SU-DHL-6 (cell line): ENCODE measurements around the gene FKBP2.

ENCODE experiments used
- H2AFZ ChIP-seq: fragments of 200-600 bp; sonication (generic); 2 replicates; pipeline ENCODE4 v1.6.1; 2014; ENCODE audit warnings: low read depth, mild to moderate bottlenecking, moderate library complexity, mixed read lengths, antibody characterized with exemption, low read length; ENCODE audit not compliant: severe bottlenecking
- H3F3A ChIP-seq: fragments of 200-600 bp; shearing (Covaris generic); 2 replicates; pipeline ENCODE4 v1.6.0; 2016; ENCODE audit warnings: antibody characterized with exemption, mild to moderate bottlenecking; ENCODE audit not compliant: insufficient read depth
- H3K27ac ChIP-seq: fragments of 200-600 bp; sonication (generic); 2 replicates; pipeline ENCODE4 v1.5.1; 2016; ENCODE audit warnings: low read depth, mild to moderate bottlenecking, low read length, moderate library complexity, mixed read lengths
- H3K27me3 ChIP-seq: fragments of 200-600 bp; sonication (generic), shearing (Covaris generic); 2 replicates; pipeline ENCODE4 v1.6.0; 2014; ENCODE audit warnings: mild to moderate bottlenecking, low read length
- H3K36me3 ChIP-seq: fragments of 200-600 bp; sonication (generic); 2 replicates; pipeline ENCODE4 v1.6.1; 2014; ENCODE audit warnings: mild to moderate bottlenecking, low read length, mixed read lengths
- H3K4me2 ChIP-seq: fragments of 300-600, 200-600 bp; shearing (Covaris generic), sonication (generic); 2 replicates; pipeline ENCODE4 v1.6.0; 2014; ENCODE audit warnings: low read length, low read depth, mild to moderate bottlenecking; ENCODE audit not compliant: poor library complexity, severe bottlenecking
- H3K4me3 ChIP-seq: fragments of 200-600 bp; sonication (generic); 2 replicates; pipeline ENCODE4 v1.5.1; 2014; ENCODE audit warnings: antibody characterized with exemption, low read length, mild to moderate bottlenecking, mixed read lengths; ENCODE audit not compliant: insufficient read depth, poor library complexity, severe bottlenecking
- H3K79me2 ChIP-seq: fragments of 200-600 bp; sonication (generic); 2 replicates; pipeline ENCODE4 v1.6.1; 2014; ENCODE audit warnings: mild to moderate bottlenecking, low read length, moderate library complexity; ENCODE audit not compliant: insufficient read depth
- H3K9ac ChIP-seq: fragments of 200-600 bp; sonication (generic); 2 replicates; pipeline ENCODE4 v1.7.0; 2014; ENCODE audit warnings: mild to moderate bottlenecking, low read length
- H3K9me2 ChIP-seq: fragments of 200-600 bp; sonication (generic); replicated peaks from 2 replicates; pipeline ENCODE4 v1.6.1; 2014; ENCODE audit warnings: low read length; ENCODE audit not compliant: insufficient read depth
- H3K9me3 ChIP-seq: fragments of 200-600 bp; sonication (generic); 2 replicates; pipeline ENCODE4 v1.6.1; 2014; ENCODE audit warnings: low read length, mixed read lengths; ENCODE audit not compliant: insufficient read depth
- H4K20me1 ChIP-seq: fragments of 200-600 bp; sonication (generic); 2 replicates; pipeline ENCODE4 v1.6.1; 2014; ENCODE audit warnings: low read depth, mild to moderate bottlenecking, antibody characterized with exemption, low read length, moderate library complexity, mixed read lengths
- EZH2phosphoT487 ChIP-seq: fragments of 200-600 bp; sonication (generic), shearing (Covaris generic); conservative IDR thresholded peaks from 2 replicates; pipeline ENCODE4 v1.6.1; 2018; ENCODE audit warnings: mild to moderate bottlenecking, antibody characterized with exemption, low read length, moderate library complexity, mixed read lengths
- TF ChIP-seq, protein P1 (sequence below): fragments of 200-600 bp; sonication (generic); IDR thresholded peaks from one replicate; pipeline ENCODE4 v1.5.1; 2017; ENCODE audit warnings: antibody characterized with exemption, mild to moderate bottlenecking, low read length, moderate library complexity; ENCODE audit not compliant: insufficient read depth, poor library complexity, severe bottlenecking

Gene FKBP2

GRCh38 chr11:64227405-64227956, 13.4 kb upstream of the FKBP2 start:
- no peak for TF ChIP-seq EZH2phosphoT487
- TF ChIP-seq, protein P1, sequence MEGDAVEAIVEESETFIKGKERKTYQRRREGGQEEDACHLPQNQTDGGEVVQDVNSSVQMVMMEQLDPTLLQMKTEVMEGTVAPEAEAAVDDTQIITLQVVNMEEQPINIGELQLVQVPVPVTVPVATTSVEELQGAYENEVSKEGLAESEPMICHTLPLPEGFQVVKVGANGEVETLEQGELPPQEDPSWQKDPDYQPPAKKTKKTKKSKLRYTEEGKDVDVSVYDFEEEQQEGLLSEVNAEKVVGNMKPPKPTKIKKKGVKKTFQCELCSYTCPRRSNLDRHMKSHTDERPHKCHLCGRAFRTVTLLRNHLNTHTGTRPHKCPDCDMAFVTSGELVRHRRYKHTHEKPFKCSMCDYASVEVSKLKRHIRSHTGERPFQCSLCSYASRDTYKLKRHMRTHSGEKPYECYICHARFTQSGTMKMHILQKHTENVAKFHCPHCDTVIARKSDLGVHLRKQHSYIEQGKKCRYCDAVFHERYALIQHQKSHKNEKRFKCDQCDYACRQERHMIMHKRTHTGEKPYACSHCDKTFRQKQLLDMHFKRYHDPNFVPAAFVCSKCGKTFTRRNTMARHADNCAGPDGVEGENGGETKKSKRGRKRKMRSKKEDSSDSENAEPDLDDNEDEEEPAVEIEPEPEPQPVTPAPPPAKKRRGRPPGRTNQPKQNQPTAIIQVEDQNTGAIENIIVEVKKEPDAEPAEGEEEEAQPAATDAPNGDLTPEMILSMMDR = no peak
- Histone ChIP-seq H3K9me2 (no peaks in the 10 kb centered on the region), H3K4me2 (peak overlapping the region; percentile 87), H3K4me3 (peak overlapping the region; percentile 83), H3K79me2 (no peaks in the 10 kb centered on the region; the same call in 1 of the 2 replicates), H3K27ac (peak overlapping the region; percentile 88), H3K9ac (peak overlapping the region; percentile 94), H3K36me3 (no peaks in the 10 kb centered on the region), H3K9me3 (no peaks in the 10 kb centered on the region), H3F3A (peaks cover 39% of the 10 kb centered on the region), H3K27me3 (no peaks in the 10 kb centered on the region), H4K20me1 (no peaks in the 10 kb centered on the region), H2AFZ (no peak overlapping the region)

- H3K27ac ChIP-seq = peak overlapping the region; percentile 86
- H3K27me3 ChIP-seq = no peaks in the 10 kb centered on the region
- H3K9me3 ChIP-seq = no peaks in the 10 kb centered on the region
- no peak overlapping the region for H2AFZ ChIP-seq
- H3K36me3 ChIP-seq = no peaks in the 10 kb centered on the region
- H3K4me2 ChIP-seq = peak overlapping the region; percentile 80
- H3K4me3 ChIP-seq = no peak overlapping the region
- no peaks in the 10 kb centered on the region for H4K20me1 ChIP-seq
- H3K79me2 ChIP-seq = no peaks in the 10 kb centered on the region; the same call in 1 of the 2 replicates
- no peaks in the 10 kb centered on the region for H3K9me2 ChIP-seq
- peak overlapping the region; percentile 74 for H3K9ac ChIP-seq
- H3F3A ChIP-seq = peaks cover 43% of the 10 kb centered on the region
- no peak for TF ChIP-seq EZH2phosphoT487
- TF ChIP-seq, protein P1 = no peak
Measured at GRCh38 chr11:64229090-64229743, 11.7 kb upstream of the FKBP2 start.

DNA sequence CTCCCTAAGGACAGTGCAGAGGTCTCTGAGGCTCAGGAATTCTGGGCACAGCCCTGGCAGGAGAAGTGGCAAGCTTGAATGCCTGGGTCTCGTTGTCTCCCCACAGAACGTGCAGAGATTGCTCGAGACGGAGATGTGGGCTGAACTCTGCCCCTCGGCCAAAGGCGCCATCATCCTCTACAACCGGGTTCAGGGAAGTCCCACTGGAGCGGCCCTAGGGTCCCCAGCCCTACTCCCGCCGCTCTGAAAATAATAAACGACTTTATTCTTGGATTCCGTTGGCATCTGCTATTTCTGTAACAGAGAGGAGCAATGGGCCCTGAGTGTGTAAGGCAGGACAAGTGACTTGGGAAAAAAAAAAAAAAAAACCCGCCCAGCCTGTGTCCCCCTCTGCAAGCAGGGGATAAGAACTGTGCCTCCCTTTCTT, 11.1 kb upstream of the FKBP2 start:
- Histone ChIP-seq H3K79me2 (no peaks in the 10 kb centered on the region; the same call in 1 of the 2 replicates), H2AFZ (peak overlapping the region; percentile 54), H3K9ac (peak overlapping the region; percentile 74), H3K9me2 (no peaks in the 10 kb centered on the region), H3K4me2 (peak overlapping the region; percentile 80), H3K36me3 (no peaks in the 10 kb centered on the region), H3K4me3 (peak overlapping the region; percentile 61), H4K20me1 (no peaks in the 10 kb centered on the region), H3F3A (peaks cover 43% of the 10 kb centered on the region), H3K27me3 (no peaks in the 10 kb centered on the region), H3K27ac (peak overlapping the region; percentile 86), H3K9me3 (no peaks in the 10 kb centered on the region)
- TF ChIP-seq, protein P1 = no peak
- TF ChIP-seq EZH2phosphoT487 = no peak
